H1 (cell line): Measurements from ENCODE around the gene CSDE1. TPM values are rescaled to one million over a fixed set of nuclear protein-coding genes. Genes with fewer than 3 reads are reported as not detected.

Experiments
- CTCF ChIA-PET: fragments of 300-600 bp; sonication (Branson Sonifier 250); formaldehyde crosslinking; loops from one replicate; lab custom pipeline; 2021; ENCODE audit not compliant: partially characterized antibody; lab: Charles Lee
- POLR2A ChIA-PET: fragments of 300-600 bp; sonication (Branson Sonifier 250); formaldehyde crosslinking; loops from one replicate; lab custom pipeline; 2021; ENCODE audit warnings: inconsistent platforms; ENCODE audit not compliant: partially characterized antibody; lab: Charles Lee
- DNase-seq, 2 experiments: peaks; one replicate each; pipeline versions ENCODE4 v3.0.0 to v3.0.0-alpha.2; 2010 to 2022; ENCODE audit warnings: low spot score in 2 of 2, low read depth in 1 of 2, mixed read lengths in 1 of 2
- FAIRE-seq: peaks from 2 replicates; lab custom pipeline; 2011; peaks lifted over from hg19 to GRCh38; lab: Jason Lieb, UNC
- H2AFZ ChIP-seq: 2 replicates; pipeline ENCODE4 v1.8.1; 2012; ENCODE audit warnings: low read length, inconsistent platforms
- H2AK5ac ChIP-seq: 2 replicates; pipeline ENCODE4 v1.6.1; 2013; ENCODE audit warnings: low read depth, low read length
- H2BK120ac ChIP-seq: replicated peaks from 2 replicates; pipeline ENCODE3; 2013; ENCODE audit warnings: low read depth, low read length, inconsistent platforms
- H2BK12ac ChIP-seq: 2 replicates; pipeline ENCODE4 v1.6.1; 2013; ENCODE audit warnings: low read depth, low read length
- H2BK15ac ChIP-seq: 2 replicates; pipeline ENCODE4 v1.6.1; 2013; ENCODE audit warnings: low read length
- H2BK20ac ChIP-seq: 2 replicates; pipeline ENCODE4 v1.6.1; 2013; ENCODE audit warnings: low read length
- H2BK5ac ChIP-seq: 2 replicates; pipeline ENCODE4 v1.6.1; 2013; ENCODE audit warnings: low read depth, low read length
- H3K14ac ChIP-seq: 2 replicates; pipeline ENCODE4 v1.6.1; 2013; ENCODE audit warnings: inconsistent platforms; ENCODE audit not compliant: insufficient read length
- H3K18ac ChIP-seq: 2 replicates; pipeline ENCODE4 v1.6.1; 2013; ENCODE audit warnings: low read length; ENCODE audit errors: extremely low read depth
- H3K23ac ChIP-seq: 2 replicates; pipeline ENCODE4 v1.6.1; 2013; ENCODE audit warnings: inconsistent platforms; ENCODE audit not compliant: insufficient read length
- H3K23me2 ChIP-seq: 2 replicates; pipeline ENCODE4 v1.6.1; 2013; ENCODE audit warnings: low read depth, low read length
- H3K27ac ChIP-seq: 2 replicates; pipeline ENCODE4 v1.6.1; 2011; ENCODE audit warnings: low read depth, low read length, inconsistent platforms
- H3K27me3 ChIP-seq, 4 experiments: replicated peaks in 1 of 4; 1 replicate in 1 of 4; 2 replicates in 3 of 4; pipeline versions ENCODE4 v1.6.1 to v1.8.1; 2011 to 2013; ENCODE audit warnings: low read length in 3 of 4, mild to moderate bottlenecking in 3 of 4, inconsistent platforms in 2 of 4, mixed read lengths in 2 of 4, moderate library complexity in 1 of 4; ENCODE audit not compliant: control insufficient read depth in 3 of 4, insufficient read depth in 3 of 4; ENCODE audit errors: extremely low read depth in 1 of 4
- H3K36me3 ChIP-seq, 4 experiments: 2 replicates each; pipeline versions ENCODE4 v1.6.1 to v1.8.1; 2011 to 2013; ENCODE audit warnings: mild to moderate bottlenecking in 4 of 4, low read length in 3 of 4, moderate library complexity in 2 of 4, control low read depth in 1 of 4, inconsistent platforms in 1 of 4; ENCODE audit not compliant: insufficient read depth in 4 of 4, control insufficient read depth in 2 of 4
- H3K4ac ChIP-seq: replicated peaks from 2 replicates; pipeline ENCODE3; 2013; ENCODE audit warnings: low read length, low read depth, mixed read lengths, inconsistent platforms; ENCODE audit not compliant: insufficient read length
- H3K4me1 ChIP-seq, 4 experiments: replicated peaks in 1 of 4; 1 replicate in 1 of 4; 2 replicates in 3 of 4; pipeline versions ENCODE4 v1.6.1 to v1.8.1; 2011 to 2013; ENCODE audit warnings: low read length in 3 of 4, inconsistent platforms in 2 of 4, mixed read lengths in 1 of 4; ENCODE audit not compliant: insufficient read depth in 4 of 4, control insufficient read depth in 3 of 4
- H3K4me2 ChIP-seq, 2 experiments: 2 replicates each; pipeline versions ENCODE4 v1.6.1 to v1.8.1; 2011 to 2013; ENCODE audit warnings: low read depth in 2 of 2, low read length in 2 of 2, control low read depth in 1 of 2, inconsistent platforms in 1 of 2, mild to moderate bottlenecking in 1 of 2; ENCODE audit not compliant: insufficient read depth in 1 of 2
- H3K4me3 ChIP-seq, 4 experiments: fragments of 200-600, 300-600 bp in 1 of 4; sonication (generic), shearing (Covaris generic), sonication (Bioruptor Twin) in 1 of 4; 2 replicates each; pipeline versions ENCODE4 v1.5.1 to v1.8.1; 2011 to 2016; ENCODE audit warnings: low read length in 4 of 4, low read depth in 3 of 4, control low read depth in 2 of 4, inconsistent platforms in 2 of 4, mild to moderate bottlenecking in 2 of 4, mixed read lengths in 1 of 4, moderate library complexity in 1 of 4; ENCODE audit not compliant: insufficient read depth in 2 of 4; ENCODE audit errors: extremely low read depth in 1 of 4
- H3K56ac ChIP-seq: replicated peaks from 2 replicates; pipeline ENCODE3; 2013; ENCODE audit warnings: low read depth, mild to moderate bottlenecking, mixed read lengths, low read length, inconsistent platforms; ENCODE audit not compliant: insufficient read length
- H3K79me1 ChIP-seq: 2 replicates; pipeline ENCODE4 v1.6.1; 2013; ENCODE audit warnings: low read depth, low read length, control low read depth
- H3K79me2 ChIP-seq, 2 experiments: 2 replicates each; pipeline versions ENCODE4 v1.6.1 to v1.8.1; 2012 to 2013; ENCODE audit warnings: low read length in 2 of 2, mild to moderate bottlenecking in 2 of 2, inconsistent platforms in 1 of 2; ENCODE audit not compliant: insufficient read depth in 2 of 2, control insufficient read depth in 1 of 2
- H3K9ac ChIP-seq, 4 experiments: replicated peaks in 1 of 4; 1 replicate in 1 of 4; 2 replicates in 3 of 4; pipeline versions ENCODE4 v1.6.1 to v1.8.1; 2011 to 2013; ENCODE audit warnings: low read depth in 3 of 4, low read length in 3 of 4, control low read depth in 2 of 4, mild to moderate bottlenecking in 2 of 4, moderate library complexity in 2 of 4, inconsistent platforms in 1 of 4; ENCODE audit errors: extremely low read depth in 1 of 4
- H3K9me3 ChIP-seq, 2 experiments: 2 replicates each; pipeline versions ENCODE4 v1.6.1 to v1.8.1; 2012 to 2013; ENCODE audit warnings: mild to moderate bottlenecking in 2 of 2, moderate library complexity in 2 of 2, control low read depth in 1 of 2, inconsistent platforms in 1 of 2, low read depth in 1 of 2, low read length in 1 of 2, mixed read lengths in 1 of 2; ENCODE audit not compliant: insufficient read depth in 2 of 2
- H4K20me1 ChIP-seq, 2 experiments: replicated peaks in 1 of 2; 2 replicates each; pipeline versions ENCODE3 to v1.8.1; 2011 to 2013; ENCODE audit warnings: inconsistent platforms in 2 of 2, low read length in 2 of 2, mild to moderate bottlenecking in 1 of 2; ENCODE audit not compliant: insufficient read depth in 2 of 2, control insufficient read depth in 1 of 2
- H4K5ac ChIP-seq: 2 replicates; pipeline ENCODE4 v1.6.1; 2013; ENCODE audit warnings: low read length, low read depth, mixed read lengths, inconsistent platforms; ENCODE audit not compliant: insufficient read length
- H4K8ac ChIP-seq: 2 replicates; pipeline ENCODE4 v1.8.0; 2013; ENCODE audit warnings: mild to moderate bottlenecking, moderate library complexity, low read length, inconsistent platforms; ENCODE audit not compliant: insufficient read depth; ENCODE audit errors: extremely low read depth
- H4K91ac ChIP-seq: replicated peaks from 2 replicates; pipeline ENCODE3; 2013; ENCODE audit warnings: low read length, mixed read lengths, inconsistent platforms; ENCODE audit not compliant: insufficient read length
- BACH1 ChIP-seq: IDR thresholded peaks from 2 replicates; pipeline ENCODE4 v1.6.1; 2012; ENCODE audit warnings: low read length, improper control_type of control experiment
- CBX5 ChIP-seq: fragments of 300-800, 300-1000 bp; sonication (generic); IDR thresholded peaks from 2 replicates; pipeline ENCODE4 v1.7.1; 2016; ENCODE audit warnings: antibody characterized with exemption, low read length, low read depth
- CEBPB ChIP-seq: IDR thresholded peaks from 2 replicates; pipeline ENCODE4 v1.6.1; 2012; ENCODE audit warnings: low read depth, low read length
- KDM5A ChIP-seq: fragments of 200-600 bp; IDR thresholded peaks from 2 replicates; pipeline ENCODE4 v1.7.1; 2012; ENCODE audit warnings: mild to moderate bottlenecking, low read length, inconsistent platforms, mixed read lengths
- WGBS, 2 experiments: shearing (Covaris generic) in 1 of 2; methylation state at CpG; one replicate each; pipeline versions ENCODE4 v1.1.6 to v1.1.7; 2013 to 2015; ENCODE audit warnings: low lambda C conversion rate in 2 of 2, mixed read lengths in 2 of 2, inconsistent platforms in 1 of 2, low coverage in 1 of 2, missing lambda C conversion rate in 1 of 2; ENCODE audit not compliant: insufficient replicate concordance in 2 of 2, insufficient coverage in 1 of 2, insufficient read length in 1 of 2; ENCODE audit errors: extremely low coverage in 1 of 2, missing lambda C conversion rate in 1 of 2; 5-methylcytosine and 5-hydroxymethylcytosine counted together
- polyA plus RNA-seq, 7 experiments: library from polyadenylated mRNA; depleted of rRNA in 3 of 7; stranded (reverse) in 5 of 7; unstranded in 2 of 7; fragments of >200 nt in 5 of 7; fragments of 200-250 nt in 2 of 7; gene quantifications; 1 replicate in 5 of 7; 2 replicates in 1 of 7; 4 replicates in 1 of 7; pipeline versions ENCODE4 v1.2.1 to v1.2.3, GENCODE V29; 2011 to 2013; ENCODE audit warnings: missing spikeins in 2 of 7, mixed read lengths in 2 of 7
- total RNA-seq: library from RNA; stranded (reverse); fragmentation: NEBNext Ultra II Directional; extraction: Animal tissue kit (Norgen Biotek cat#: 25700); gene quantifications from 2 replicates; pipeline ENCODE4 v1.2.1, GENCODE V29; 2021

Gene CSDE1
- total and polyA plus RNA-seq, 2 of the 8 experiments (the other 6 are each of a cell fraction or from before 2014, with no cell fraction given) = 149 to 635 TPM

GRCh38 chr1:114749835-114750234, 7.9 kb downstream of the CSDE1 start:
- Histone ChIP-seq H2BK15ac (no peak overlapping the region), H3K23me2 (no peaks in the 10 kb centered on the region), H3K14ac (no peak overlapping the region), H3K79me2 (peaks cover 52 to 100% of the 10 kb centered on the region in 2 experiments), H3K9me3 (no peaks in the 10 kb centered on the region), H3K4me2 (no peak overlapping the region), H4K8ac (no peak overlapping the region), H3K23ac (no peak overlapping the region), H3K27ac (no peak overlapping the region), H2BK12ac (no peak overlapping the region), H2BK20ac (no peak overlapping the region), H2AFZ (no peak overlapping the region), H3K27me3 (no peaks in the 10 kb centered on the region), H3K56ac (no peak overlapping the region), H3K4me3 (no peak overlapping the region), H2AK5ac (no peak overlapping the region), H2BK5ac (no peak overlapping the region), H3K4me1 (peaks cover 0 to 5% (median 0%) of the 10 kb centered on the region in 4 experiments; a peak in 1 of 7 replicates), H4K91ac (no peak overlapping the region), H4K5ac (no peak overlapping the region), H3K18ac (no peak overlapping the region), H3K79me1 (peaks cover 4% of the 10 kb centered on the region), H3K9ac (no peak overlapping the region), H4K20me1 (peaks cover 33 to 37% of the 10 kb centered on the region in 2 experiments), H3K4ac (no peak overlapping the region), H2BK120ac (no peak overlapping the region), H3K36me3 (peaks cover 2 to 57% (median 27%) of the 10 kb centered on the region in 4 experiments; a peak in 7 of 8 replicates)
- no peak for TF ChIP-seq KDM5A
- no peak for TF ChIP-seq CBX5
- no peak for TF ChIP-seq CEBPB
- TF ChIP-seq BACH1 = no peak
- CTCF ChIA-PET = no interaction called here
- no peak for FAIRE-seq
- no peak for DNase-seq
- WGBS, 2 experiments = 91% methylated on average over 5 of the region's 5 CpGs; no CpG with 5 or more reads in 1 of the 2 experiments
- POLR2A ChIA-PET = interaction anchor here (1.1 to 1.7 kb wide), 5 partner anchors 12 to 40 kb away, joined by 3 to 7 read pairs (median 4); partner anchors contain the start of genes NRAS and SIKE1
